ENCODE results near the gene CROCC2.

The CROCC2 gene

GRCh38 chr2:240893363-240893844, 12.7 kb upstream of the CROCC2 start:
- Histone ChIP-seq H3K27me3 (ENCODE audit: control insufficient read depth, insufficient read depth, low read length) (no peaks in the 10 kb centered on the region), H3K36me3 (ENCODE audit: control insufficient read depth, insufficient read depth, low read length) (no peaks in the 10 kb centered on the region; the same call in 1 of the 2 replicates), H3K4me3 (ENCODE audit: low read length) (no peak overlapping the region), H3K9me3 (ENCODE audit: control insufficient read depth, insufficient read depth, low read length) (no peaks in the 10 kb centered on the region), H3K27ac (ENCODE audit: low read length) (no peak overlapping the region), H3K4me1 (ENCODE audit: control insufficient read depth, insufficient read depth, low read length) (no peaks in the 10 kb centered on the region)
- WGBS (ENCODE audit: insufficient coverage, insufficient read length), result no CpG with 5 or more reads among the region's 17 CpGs
- no peak for DNase-seq (ENCODE audit: low read depth, low spot score)

- H3K27me3 ChIP-seq (ENCODE audit: control insufficient read depth, insufficient read depth, low read length), result no peaks in the 10 kb centered on the region
- no peak overlapping the region for H3K27ac ChIP-seq (ENCODE audit: low read length)
- WGBS (ENCODE audit: insufficient coverage, insufficient read length), result no CpG with 5 or more reads among the region's 9 CpGs
- DNase-seq (ENCODE audit: low read depth, low spot score), result no peak
- no peaks in the 10 kb centered on the region; the same call in 1 of the 2 replicates for H3K36me3 ChIP-seq (ENCODE audit: control insufficient read depth, insufficient read depth, low read length)
- H3K4me1 ChIP-seq (ENCODE audit: control insufficient read depth, insufficient read depth, low read length), result no peaks in the 10 kb centered on the region
- H3K4me3 ChIP-seq (ENCODE audit: low read length), result no peak overlapping the region
- no peaks in the 10 kb centered on the region for H3K9me3 ChIP-seq (ENCODE audit: control insufficient read depth, insufficient read depth, low read length)
Measured at GRCh38 chr2:240894006-240894405, 12.1 kb upstream of the CROCC2 start.

GRCh38 chr2:240894836-240895558, 11.1 kb upstream of the CROCC2 start:
- Histone ChIP-seq H3K4me1 (ENCODE audit: control insufficient read depth, insufficient read depth, low read length) (no peaks in the 10 kb centered on the region), H3K27me3 (ENCODE audit: control insufficient read depth, insufficient read depth, low read length) (no peaks in the 10 kb centered on the region), H3K9me3 (ENCODE audit: control insufficient read depth, insufficient read depth, low read length) (no peaks in the 10 kb centered on the region), H3K36me3 (ENCODE audit: control insufficient read depth, insufficient read depth, low read length) (no peaks in the 10 kb centered on the region; the same call in 1 of the 2 replicates), H3K4me3 (ENCODE audit: low read length) (no peak overlapping the region), H3K27ac (ENCODE audit: low read length) (no peak overlapping the region)
- no CpG with 5 or more reads among the region's 28 CpGs for WGBS (ENCODE audit: insufficient coverage, insufficient read length)
- DNase-seq (ENCODE audit: low read depth, low spot score), result no peak

- DNase-seq (ENCODE audit: low read depth, low spot score), result no peak
- Histone ChIP-seq H3K4me1 (ENCODE audit: control insufficient read depth, insufficient read depth, low read length) (no peaks in the 10 kb centered on the region), H3K36me3 (ENCODE audit: control insufficient read depth, insufficient read depth, low read length) (no peaks in the 10 kb centered on the region; the same call in 1 of the 2 replicates), H3K9me3 (ENCODE audit: control insufficient read depth, insufficient read depth, low read length) (no peaks in the 10 kb centered on the region), H3K27ac (ENCODE audit: low read length) (no peak within 1 kb of the TSS), H3K27me3 (ENCODE audit: control insufficient read depth, insufficient read depth, low read length) (no peaks in the 10 kb centered on the region), H3K4me3 (ENCODE audit: low read length) (no peak within 1 kb of the TSS)
- no CpG with 5 or more reads among the region's 24 CpGs for WGBS (ENCODE audit: insufficient coverage, insufficient read length)
Measured at GRCh38 chr2:240895656-240896388, 10.3 kb upstream of the CROCC2 start, which contains the start of gene MAB21L4. TSS of gene MAB21L4 (minus strand) at chr2:240896156. CDS start at chr2:240895997, 159 bp downstream.

- Histone ChIP-seq H3K36me3 (ENCODE audit: control insufficient read depth, insufficient read depth, low read length) (no peaks in the 10 kb centered on the region; the same call in 1 of the 2 replicates), H3K27me3 (ENCODE audit: control insufficient read depth, insufficient read depth, low read length) (no peaks in the 10 kb centered on the region), H3K27ac (ENCODE audit: low read length) (no peak overlapping the region), H3K4me1 (ENCODE audit: control insufficient read depth, insufficient read depth, low read length) (no peaks in the 10 kb centered on the region), H3K9me3 (ENCODE audit: control insufficient read depth, insufficient read depth, low read length) (no peaks in the 10 kb centered on the region), H3K4me3 (ENCODE audit: low read length) (no peak overlapping the region)
- DNase-seq (ENCODE audit: low read depth, low spot score), result no peak
- no CpG with 5 or more reads among the region's 7 CpGs for WGBS (ENCODE audit: insufficient coverage, insufficient read length)
Measured at GRCh38 chr2:240896394-240896793, 9.7 kb upstream of the CROCC2 start.

- no peaks in the 10 kb centered on the region for H3K4me1 ChIP-seq (ENCODE audit: control insufficient read depth, insufficient read depth, low read length)
- H3K27ac ChIP-seq (ENCODE audit: low read length), result no peak overlapping the region
- H3K9me3 ChIP-seq (ENCODE audit: control insufficient read depth, insufficient read depth, low read length), result no peaks in the 10 kb centered on the region
- H3K27me3 ChIP-seq (ENCODE audit: control insufficient read depth, insufficient read depth, low read length), result no peaks in the 10 kb centered on the region
- no peak for DNase-seq (ENCODE audit: low read depth, low spot score)
- WGBS (ENCODE audit: insufficient coverage, insufficient read length), result no CpG with 5 or more reads among the region's 23 CpGs
- H3K4me3 ChIP-seq (ENCODE audit: low read length), result no peak overlapping the region
- H3K36me3 ChIP-seq (ENCODE audit: control insufficient read depth, insufficient read depth, low read length), result no peaks in the 10 kb centered on the region
Measured at GRCh38 chr2:240896871-240897692, 9.1 kb upstream of the CROCC2 start.

- DNase-seq (ENCODE audit: low read depth, low spot score), result no peak
- no peaks in the 10 kb centered on the region for H3K4me1 ChIP-seq (ENCODE audit: control insufficient read depth, insufficient read depth, low read length)
- H3K9me3 ChIP-seq (ENCODE audit: control insufficient read depth, insufficient read depth, low read length), result no peaks in the 10 kb centered on the region
- H3K27ac ChIP-seq (ENCODE audit: low read length), result no peak overlapping the region
- no peak overlapping the region for H3K4me3 ChIP-seq (ENCODE audit: low read length)
- no peaks in the 10 kb centered on the region for H3K36me3 ChIP-seq (ENCODE audit: control insufficient read depth, insufficient read depth, low read length)
- no CpG with 5 or more reads among the region's 17 CpGs for WGBS (ENCODE audit: insufficient coverage, insufficient read length)
- H3K27me3 ChIP-seq (ENCODE audit: control insufficient read depth, insufficient read depth, low read length), result no peaks in the 10 kb centered on the region
Measured at GRCh38 chr2:240898108-240898730, 7.9 kb upstream of the CROCC2 start.

GRCh38 chr2:240898731-240899467, 7.2 kb upstream of the CROCC2 start:
- Histone ChIP-seq H3K36me3 (ENCODE audit: control insufficient read depth, insufficient read depth, low read length) (no peaks in the 10 kb centered on the region), H3K27ac (ENCODE audit: low read length) (no peak overlapping the region), H3K9me3 (ENCODE audit: control insufficient read depth, insufficient read depth, low read length) (no peaks in the 10 kb centered on the region), H3K27me3 (ENCODE audit: control insufficient read depth, insufficient read depth, low read length) (no peaks in the 10 kb centered on the region), H3K4me3 (ENCODE audit: low read length) (no peak overlapping the region), H3K4me1 (ENCODE audit: control insufficient read depth, insufficient read depth, low read length) (no peaks in the 10 kb centered on the region)
- WGBS (ENCODE audit: insufficient coverage, insufficient read length), result no CpG with 5 or more reads among the region's 23 CpGs
- no peak for DNase-seq (ENCODE audit: low read depth, low spot score)

- no peaks in the 10 kb centered on the region for H3K9me3 ChIP-seq (ENCODE audit: control insufficient read depth, insufficient read depth, low read length)
- no peak overlapping the region for H3K27ac ChIP-seq (ENCODE audit: low read length)
Measured at GRCh38 chr2:240899468-240899865, 6.7 kb upstream of the CROCC2 start.

More at GRCh38 chr2:240899468-240899865, 6.7 kb upstream of the CROCC2 start:
- H3K27me3 ChIP-seq (ENCODE audit: control insufficient read depth, insufficient read depth, low read length), result no peaks in the 10 kb centered on the region
- no CpG with 5 or more reads among the region's 19 CpGs for WGBS (ENCODE audit: insufficient coverage, insufficient read length)
- H3K4me1 ChIP-seq (ENCODE audit: control insufficient read depth, insufficient read depth, low read length), result no peaks in the 10 kb centered on the region
- no peaks in the 10 kb centered on the region for H3K36me3 ChIP-seq (ENCODE audit: control insufficient read depth, insufficient read depth, low read length)
- no peak overlapping the region for H3K4me3 ChIP-seq (ENCODE audit: low read length)
- no peak for DNase-seq (ENCODE audit: low read depth, low spot score)
